H1 (cell line): Measurements from ENCODE around the gene SAMMSON. TPM values are rescaled to one million over a fixed set of nuclear protein-coding genes. Genes with fewer than 3 reads are reported as not detected.

ENCODE experiments used
- CTCF ChIA-PET: fragments of 300-600 bp; sonication (Branson Sonifier 250); formaldehyde crosslinking; loops from one replicate; lab custom pipeline; 2021; ENCODE audit not compliant: partially characterized antibody; lab: Charles Lee
- POLR2A ChIA-PET: fragments of 300-600 bp; sonication (Branson Sonifier 250); formaldehyde crosslinking; loops from one replicate; lab custom pipeline; 2021; ENCODE audit warnings: inconsistent platforms; ENCODE audit not compliant: partially characterized antibody; lab: Charles Lee
- DNase-seq, 2 experiments: peaks; one replicate each; pipeline versions ENCODE4 v3.0.0 to v3.0.0-alpha.2; 2010 to 2022; ENCODE audit warnings: low spot score in 2 of 2, low read depth in 1 of 2, mixed read lengths in 1 of 2
- FAIRE-seq: peaks from 2 replicates; lab custom pipeline; 2011; peaks lifted over from hg19 to GRCh38; lab: Jason Lieb, UNC
- H2AFZ ChIP-seq: 2 replicates; pipeline ENCODE4 v1.8.1; 2012; ENCODE audit warnings: low read length, inconsistent platforms
- H2AK5ac ChIP-seq: 2 replicates; pipeline ENCODE4 v1.6.1; 2013; ENCODE audit warnings: low read depth, low read length
- H2BK120ac ChIP-seq: replicated peaks from 2 replicates; pipeline ENCODE3; 2013; ENCODE audit warnings: low read depth, low read length, inconsistent platforms
- H2BK12ac ChIP-seq: 2 replicates; pipeline ENCODE4 v1.6.1; 2013; ENCODE audit warnings: low read depth, low read length
- H2BK15ac ChIP-seq: 2 replicates; pipeline ENCODE4 v1.6.1; 2013; ENCODE audit warnings: low read length
- H2BK20ac ChIP-seq: 2 replicates; pipeline ENCODE4 v1.6.1; 2013; ENCODE audit warnings: low read length
- H2BK5ac ChIP-seq: 2 replicates; pipeline ENCODE4 v1.6.1; 2013; ENCODE audit warnings: low read depth, low read length
- H3K14ac ChIP-seq: 2 replicates; pipeline ENCODE4 v1.6.1; 2013; ENCODE audit warnings: inconsistent platforms; ENCODE audit not compliant: insufficient read length
- H3K18ac ChIP-seq: 2 replicates; pipeline ENCODE4 v1.6.1; 2013; ENCODE audit warnings: low read length; ENCODE audit errors: extremely low read depth
- H3K23ac ChIP-seq: 2 replicates; pipeline ENCODE4 v1.6.1; 2013; ENCODE audit warnings: inconsistent platforms; ENCODE audit not compliant: insufficient read length
- H3K23me2 ChIP-seq: 2 replicates; pipeline ENCODE4 v1.6.1; 2013; ENCODE audit warnings: low read depth, low read length
- H3K27ac ChIP-seq: 2 replicates; pipeline ENCODE4 v1.6.1; 2011; ENCODE audit warnings: low read depth, low read length, inconsistent platforms
- H3K27me3 ChIP-seq, 4 experiments: replicated peaks in 1 of 4; 1 replicate in 1 of 4; 2 replicates in 3 of 4; pipeline versions ENCODE4 v1.6.1 to v1.8.1; 2011 to 2013; ENCODE audit warnings: low read length in 3 of 4, mild to moderate bottlenecking in 3 of 4, inconsistent platforms in 2 of 4, mixed read lengths in 2 of 4, moderate library complexity in 1 of 4; ENCODE audit not compliant: control insufficient read depth in 3 of 4, insufficient read depth in 3 of 4; ENCODE audit errors: extremely low read depth in 1 of 4
- H3K36me3 ChIP-seq, 4 experiments: 2 replicates each; pipeline versions ENCODE4 v1.6.1 to v1.8.1; 2011 to 2013; ENCODE audit warnings: mild to moderate bottlenecking in 4 of 4, low read length in 3 of 4, moderate library complexity in 2 of 4, control low read depth in 1 of 4, inconsistent platforms in 1 of 4; ENCODE audit not compliant: insufficient read depth in 4 of 4, control insufficient read depth in 2 of 4
- H3K4ac ChIP-seq: replicated peaks from 2 replicates; pipeline ENCODE3; 2013; ENCODE audit warnings: low read length, low read depth, mixed read lengths, inconsistent platforms; ENCODE audit not compliant: insufficient read length
- H3K4me1 ChIP-seq, 4 experiments: replicated peaks in 1 of 4; 1 replicate in 1 of 4; 2 replicates in 3 of 4; pipeline versions ENCODE4 v1.6.1 to v1.8.1; 2011 to 2013; ENCODE audit warnings: low read length in 3 of 4, inconsistent platforms in 2 of 4, mixed read lengths in 1 of 4; ENCODE audit not compliant: insufficient read depth in 4 of 4, control insufficient read depth in 3 of 4
- H3K4me2 ChIP-seq, 2 experiments: 2 replicates each; pipeline versions ENCODE4 v1.6.1 to v1.8.1; 2011 to 2013; ENCODE audit warnings: low read depth in 2 of 2, low read length in 2 of 2, control low read depth in 1 of 2, inconsistent platforms in 1 of 2, mild to moderate bottlenecking in 1 of 2; ENCODE audit not compliant: insufficient read depth in 1 of 2
- H3K4me3 ChIP-seq, 4 experiments: fragments of 200-600, 300-600 bp in 1 of 4; sonication (generic), shearing (Covaris generic), sonication (Bioruptor Twin) in 1 of 4; 2 replicates each; pipeline versions ENCODE4 v1.5.1 to v1.8.1; 2011 to 2016; ENCODE audit warnings: low read length in 4 of 4, low read depth in 3 of 4, control low read depth in 2 of 4, inconsistent platforms in 2 of 4, mild to moderate bottlenecking in 2 of 4, mixed read lengths in 1 of 4, moderate library complexity in 1 of 4; ENCODE audit not compliant: insufficient read depth in 2 of 4; ENCODE audit errors: extremely low read depth in 1 of 4
- H3K56ac ChIP-seq: replicated peaks from 2 replicates; pipeline ENCODE3; 2013; ENCODE audit warnings: low read depth, mild to moderate bottlenecking, mixed read lengths, low read length, inconsistent platforms; ENCODE audit not compliant: insufficient read length
- H3K79me1 ChIP-seq: 2 replicates; pipeline ENCODE4 v1.6.1; 2013; ENCODE audit warnings: low read depth, low read length, control low read depth
- H3K79me2 ChIP-seq, 2 experiments: 2 replicates each; pipeline versions ENCODE4 v1.6.1 to v1.8.1; 2012 to 2013; ENCODE audit warnings: low read length in 2 of 2, mild to moderate bottlenecking in 2 of 2, inconsistent platforms in 1 of 2; ENCODE audit not compliant: insufficient read depth in 2 of 2, control insufficient read depth in 1 of 2
- H3K9ac ChIP-seq, 4 experiments: replicated peaks in 1 of 4; 1 replicate in 1 of 4; 2 replicates in 3 of 4; pipeline versions ENCODE4 v1.6.1 to v1.8.1; 2011 to 2013; ENCODE audit warnings: low read depth in 3 of 4, low read length in 3 of 4, control low read depth in 2 of 4, mild to moderate bottlenecking in 2 of 4, moderate library complexity in 2 of 4, inconsistent platforms in 1 of 4; ENCODE audit errors: extremely low read depth in 1 of 4
- H3K9me3 ChIP-seq, 2 experiments: 2 replicates each; pipeline versions ENCODE4 v1.6.1 to v1.8.1; 2012 to 2013; ENCODE audit warnings: mild to moderate bottlenecking in 2 of 2, moderate library complexity in 2 of 2, control low read depth in 1 of 2, inconsistent platforms in 1 of 2, low read depth in 1 of 2, low read length in 1 of 2, mixed read lengths in 1 of 2; ENCODE audit not compliant: insufficient read depth in 2 of 2
- H4K20me1 ChIP-seq, 2 experiments: replicated peaks in 1 of 2; 2 replicates each; pipeline versions ENCODE3 to v1.8.1; 2011 to 2013; ENCODE audit warnings: inconsistent platforms in 2 of 2, low read length in 2 of 2, mild to moderate bottlenecking in 1 of 2; ENCODE audit not compliant: insufficient read depth in 2 of 2, control insufficient read depth in 1 of 2
- H4K5ac ChIP-seq: 2 replicates; pipeline ENCODE4 v1.6.1; 2013; ENCODE audit warnings: low read length, low read depth, mixed read lengths, inconsistent platforms; ENCODE audit not compliant: insufficient read length
- H4K8ac ChIP-seq: 2 replicates; pipeline ENCODE4 v1.8.0; 2013; ENCODE audit warnings: mild to moderate bottlenecking, moderate library complexity, low read length, inconsistent platforms; ENCODE audit not compliant: insufficient read depth; ENCODE audit errors: extremely low read depth
- H4K91ac ChIP-seq: replicated peaks from 2 replicates; pipeline ENCODE3; 2013; ENCODE audit warnings: low read length, mixed read lengths, inconsistent platforms; ENCODE audit not compliant: insufficient read length
- BACH1 ChIP-seq: IDR thresholded peaks from 2 replicates; pipeline ENCODE4 v1.6.1; 2012; ENCODE audit warnings: low read length, improper control_type of control experiment
- CREB1 ChIP-seq: IDR thresholded peaks from 2 replicates; pipeline ENCODE4 v1.6.1; 2012; ENCODE audit warnings: inconsistent platforms
- EGR1 ChIP-seq: IDR thresholded peaks from 2 replicates; pipeline ENCODE4 v1.6.1; 2011; ENCODE audit warnings: low read depth, low read length, borderline replicate concordance
- PHF8 ChIP-seq: fragments of 200-600 bp; sonication (generic); conservative IDR thresholded peaks from 2 replicates; pipeline ENCODE4 v1.7.1; 2012; ENCODE audit warnings: low read depth, mild to moderate bottlenecking, inconsistent platforms, low read length, moderate library complexity
- SP1 ChIP-seq: IDR thresholded peaks from 2 replicates; pipeline ENCODE4 v1.6.1; 2011; ENCODE audit warnings: low read depth, low read length
- WGBS, 2 experiments: shearing (Covaris generic) in 1 of 2; methylation state at CpG; one replicate each; pipeline versions ENCODE4 v1.1.6 to v1.1.7; 2013 to 2015; ENCODE audit warnings: low lambda C conversion rate in 2 of 2, mixed read lengths in 2 of 2, inconsistent platforms in 1 of 2, low coverage in 1 of 2, missing lambda C conversion rate in 1 of 2; ENCODE audit not compliant: insufficient replicate concordance in 2 of 2, insufficient coverage in 1 of 2, insufficient read length in 1 of 2; ENCODE audit errors: extremely low coverage in 1 of 2, missing lambda C conversion rate in 1 of 2; 5-methylcytosine and 5-hydroxymethylcytosine counted together
- polyA plus RNA-seq, 7 experiments: library from polyadenylated mRNA; depleted of rRNA in 3 of 7; stranded (reverse) in 5 of 7; unstranded in 2 of 7; fragments of >200 nt in 5 of 7; fragments of 200-250 nt in 2 of 7; gene quantifications; 1 replicate in 5 of 7; 2 replicates in 1 of 7; 4 replicates in 1 of 7; pipeline versions ENCODE4 v1.2.1 to v1.2.3, GENCODE V29; 2011 to 2013; ENCODE audit warnings: missing spikeins in 2 of 7, mixed read lengths in 2 of 7
- total RNA-seq: library from RNA; stranded (reverse); fragmentation: NEBNext Ultra II Directional; extraction: Animal tissue kit (Norgen Biotek cat#: 25700); gene quantifications from 2 replicates; pipeline ENCODE4 v1.2.1, GENCODE V29; 2021
- TF ChIP-seq, protein P1 (sequence below): IDR thresholded peaks from 2 replicates; pipeline ENCODE4 v1.6.1; 2012; ENCODE audit warnings: low read length, inconsistent platforms
- TF ChIP-seq, protein P2 (sequence below): IDR thresholded peaks from 2 replicates; pipeline ENCODE4 v1.6.1; 2011; ENCODE audit warnings: low read depth, mild to moderate bottlenecking, low read length; ENCODE audit not compliant: insufficient read depth
- TF ChIP-seq, protein P3 (sequence below): IDR thresholded peaks from 2 replicates; pipeline ENCODE4 v1.6.1; 2012; ENCODE audit warnings: inconsistent platforms
- TF ChIP-seq, protein P4 (sequence below), 3 experiments: IDR thresholded peaks; 1 replicate in 2 of 3; 2 replicates in 1 of 3; pipeline versions ENCODE4 v1.5.1 to v1.6.1; 2011; ENCODE audit warnings: low read length in 3 of 3, mild to moderate bottlenecking in 3 of 3, inconsistent platforms in 2 of 3, low read depth in 1 of 3, moderate library complexity in 1 of 3; ENCODE audit not compliant: insufficient read depth in 1 of 3; ENCODE audit errors: control extremely low read depth in 1 of 3

Gene SAMMSON
- total and polyA plus RNA-seq, 2 of the 8 experiments (the other 6 are each of a cell fraction or from before 2014, with no cell fraction given): not detected

DNA sequence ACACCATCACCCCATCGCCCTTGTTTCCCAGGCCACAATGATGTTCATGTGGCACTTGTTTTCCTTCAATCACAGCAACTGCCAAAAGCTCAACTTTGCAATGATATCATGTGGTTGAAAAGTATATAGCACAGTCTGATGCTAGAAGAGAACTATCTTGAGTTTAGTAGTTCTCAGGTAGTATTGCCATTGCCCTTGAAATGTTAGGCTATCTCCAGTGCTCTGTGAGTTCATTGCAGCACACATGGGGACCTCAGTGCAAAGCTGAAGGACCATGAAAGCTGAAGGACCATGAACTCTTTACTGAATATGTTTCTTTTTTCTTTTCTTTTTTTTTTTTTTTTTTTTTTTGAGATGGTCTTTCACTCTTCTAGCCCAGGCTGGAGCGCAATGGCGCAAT is 35.9 kb upstream of the SAMMSON start:
- no peak overlapping the region for H4K91ac ChIP-seq
- H2AFZ ChIP-seq: no peak overlapping the region
- H3K4me2 ChIP-seq: no peak overlapping the region
- H2BK5ac ChIP-seq: no peak overlapping the region
- H3K79me1 ChIP-seq: no peaks in the 10 kb centered on the region
- WGBS, 2 experiments: 87% methylated on average over 1 of the region's 3 CpGs; no CpG with 5 or more reads in 1 of the 2 experiments
- no peaks in the 10 kb centered on the region for H3K27me3 ChIP-seq
- H4K5ac ChIP-seq: no peak overlapping the region
- H3K36me3 ChIP-seq: no peaks in the 10 kb centered on the region
- H2BK12ac ChIP-seq: no peak overlapping the region
- H4K20me1 ChIP-seq: no peaks in the 10 kb centered on the region
- H3K4me1 ChIP-seq: no peaks in the 10 kb centered on the region
- H3K4ac ChIP-seq: no peak overlapping the region
- H3K27ac ChIP-seq: no peak overlapping the region
- H3K9me3 ChIP-seq: no peaks in the 10 kb centered on the region
- H3K9ac ChIP-seq: no peak overlapping the region
- H3K79me2 ChIP-seq: no peaks in the 10 kb centered on the region
- no peak overlapping the region for H2BK15ac ChIP-seq
- no peak overlapping the region for H3K14ac ChIP-seq
- no peak overlapping the region for H3K56ac ChIP-seq
- FAIRE-seq (no peak), DNase-seq (no peak)
- H2BK120ac ChIP-seq: no peak overlapping the region
- POLR2A ChIA-PET: no interaction called here
- CTCF ChIA-PET: interaction anchor here (0.7 to 1.5 kb wide), 3 partner anchors 10 to 16 kb away, joined by 3 to 5 read pairs (median 4); no protein-coding TSS in a partner anchor
- no peak overlapping the region for H3K23ac ChIP-seq
- no peaks in the 10 kb centered on the region for H3K23me2 ChIP-seq
- no peak for TF ChIP-seq CREB1
- TF ChIP-seq, protein P1, sequence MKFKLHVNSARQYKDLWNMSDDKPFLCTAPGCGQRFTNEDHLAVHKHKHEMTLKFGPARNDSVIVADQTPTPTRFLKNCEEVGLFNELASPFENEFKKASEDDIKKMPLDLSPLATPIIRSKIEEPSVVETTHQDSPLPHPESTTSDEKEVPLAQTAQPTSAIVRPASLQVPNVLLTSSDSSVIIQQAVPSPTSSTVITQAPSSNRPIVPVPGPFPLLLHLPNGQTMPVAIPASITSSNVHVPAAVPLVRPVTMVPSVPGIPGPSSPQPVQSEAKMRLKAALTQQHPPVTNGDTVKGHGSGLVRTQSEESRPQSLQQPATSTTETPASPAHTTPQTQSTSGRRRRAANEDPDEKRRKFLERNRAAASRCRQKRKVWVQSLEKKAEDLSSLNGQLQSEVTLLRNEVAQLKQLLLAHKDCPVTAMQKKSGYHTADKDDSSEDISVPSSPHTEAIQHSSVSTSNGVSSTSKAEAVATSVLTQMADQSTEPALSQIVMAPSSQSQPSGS: no peak
- TF ChIP-seq SP1: no peak
- no peak for TF ChIP-seq EGR1
- TF ChIP-seq, protein P2, sequence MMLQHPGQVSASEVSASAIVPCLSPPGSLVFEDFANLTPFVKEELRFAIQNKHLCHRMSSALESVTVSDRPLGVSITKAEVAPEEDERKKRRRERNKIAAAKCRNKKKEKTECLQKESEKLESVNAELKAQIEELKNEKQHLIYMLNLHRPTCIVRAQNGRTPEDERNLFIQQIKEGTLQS: no peak
- no peak for TF ChIP-seq PHF8
- TF ChIP-seq, protein P3, sequence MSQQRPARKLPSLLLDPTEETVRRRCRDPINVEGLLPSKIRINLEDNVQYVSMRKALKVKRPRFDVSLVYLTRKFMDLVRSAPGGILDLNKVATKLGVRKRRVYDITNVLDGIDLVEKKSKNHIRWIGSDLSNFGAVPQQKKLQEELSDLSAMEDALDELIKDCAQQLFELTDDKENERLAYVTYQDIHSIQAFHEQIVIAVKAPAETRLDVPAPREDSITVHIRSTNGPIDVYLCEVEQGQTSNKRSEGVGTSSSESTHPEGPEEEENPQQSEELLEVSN: no peak
- TF ChIP-seq BACH1: no peak
- TF ChIP-seq, protein P4, sequence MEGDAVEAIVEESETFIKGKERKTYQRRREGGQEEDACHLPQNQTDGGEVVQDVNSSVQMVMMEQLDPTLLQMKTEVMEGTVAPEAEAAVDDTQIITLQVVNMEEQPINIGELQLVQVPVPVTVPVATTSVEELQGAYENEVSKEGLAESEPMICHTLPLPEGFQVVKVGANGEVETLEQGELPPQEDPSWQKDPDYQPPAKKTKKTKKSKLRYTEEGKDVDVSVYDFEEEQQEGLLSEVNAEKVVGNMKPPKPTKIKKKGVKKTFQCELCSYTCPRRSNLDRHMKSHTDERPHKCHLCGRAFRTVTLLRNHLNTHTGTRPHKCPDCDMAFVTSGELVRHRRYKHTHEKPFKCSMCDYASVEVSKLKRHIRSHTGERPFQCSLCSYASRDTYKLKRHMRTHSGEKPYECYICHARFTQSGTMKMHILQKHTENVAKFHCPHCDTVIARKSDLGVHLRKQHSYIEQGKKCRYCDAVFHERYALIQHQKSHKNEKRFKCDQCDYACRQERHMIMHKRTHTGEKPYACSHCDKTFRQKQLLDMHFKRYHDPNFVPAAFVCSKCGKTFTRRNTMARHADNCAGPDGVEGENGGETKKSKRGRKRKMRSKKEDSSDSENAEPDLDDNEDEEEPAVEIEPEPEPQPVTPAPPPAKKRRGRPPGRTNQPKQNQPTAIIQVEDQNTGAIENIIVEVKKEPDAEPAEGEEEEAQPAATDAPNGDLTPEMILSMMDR (IDR thresholded peaks at IDR 0.05; ENCODE audit: control extremely low read depth in 1 of 3, insufficient read depth in 1 of 3, low read depth in 1 of 3, low read length in 3 of 3): no peak
- no peak overlapping the region for H4K8ac ChIP-seq
- H3K18ac ChIP-seq: no peak overlapping the region
- H2BK20ac ChIP-seq: no peak overlapping the region
- no peak overlapping the region for H2AK5ac ChIP-seq
- H3K4me3 ChIP-seq: no peak overlapping the region
